SK-N-SH (cell line): ENCODE results near the gene DCDC2. TPM values are rescaled to one million over a fixed set of nuclear protein-coding genes. Genes with fewer than 3 reads are reported as not detected.

ENCODE experiments used
- CTCF ChIA-PET: fragments of 300-600, 350-600 bp; formaldehyde crosslinking; extraction: SDS; loops from one replicate; lab custom pipeline; 2021; lab: Yijun Ruan, JAX
- POLR2A ChIA-PET: fragments of 350-600 bp; sonication (Branson Sonifier 250); formaldehyde crosslinking; extraction: SDS; loops from one replicate; lab custom pipeline; 2020; ENCODE audit warnings: antibody characterized with exemption, inconsistent platforms; lab: Yijun Ruan, JAX
- DNase-seq: peaks from one replicate; pipeline ENCODE4 v3.0.0; 2012
- H2AFZ ChIP-seq: fragments of 200-600 bp; sonication (generic); 2 replicates; pipeline ENCODE4 v1.8.1; 2016; ENCODE audit warnings: antibody characterized with exemption, mild to moderate bottlenecking, low read depth
- H3F3A ChIP-seq: fragments of 200-600 bp; sonication (generic); replicated peaks from 2 replicates; pipeline ENCODE3; 2016; ENCODE audit warnings: antibody characterized with exemption, mild to moderate bottlenecking; ENCODE audit not compliant: insufficient read depth
- H3K27ac ChIP-seq, 2 experiments: fragments of 200-500 bp in 1 of 2; fragments of 200-600 bp in 1 of 2; sonication (Bioruptor generic) in 1 of 2; sonication (generic), shearing (Covaris generic) in 1 of 2; 2 replicates each; pipeline versions ENCODE4 v1.5.1 to v1.6.1; 2014 to 2016; ENCODE audit warnings: low read depth in 2 of 2, inconsistent platforms in 1 of 2, low read length in 1 of 2, mild to moderate bottlenecking in 1 of 2, mixed read lengths in 1 of 2
- H3K27me3 ChIP-seq: fragments of 200-600 bp; sonication (generic), shearing (Covaris generic); 2 replicates; pipeline ENCODE4 v1.6.1; 2016; ENCODE audit warnings: mixed run types; ENCODE audit not compliant: insufficient read depth
- H3K36me3 ChIP-seq, 2 experiments: fragments of 200-500 bp in 1 of 2; fragments of 200-600 bp in 1 of 2; sonication (Bioruptor generic) in 1 of 2; sonication (generic) in 1 of 2; replicated peaks in 1 of 2; 2 replicates each; pipeline versions ENCODE3 to v1.5.1; 2014 to 2016; ENCODE audit warnings: low read length in 1 of 2, mild to moderate bottlenecking in 1 of 2; ENCODE audit not compliant: insufficient read depth in 2 of 2, control insufficient read depth in 1 of 2
- H3K4me1 ChIP-seq, 2 experiments: fragments of 200-500 bp in 1 of 2; fragments of 200-600 bp in 1 of 2; sonication (Bioruptor generic) in 1 of 2; sonication (generic), shearing (Covaris generic) in 1 of 2; 2 replicates each; pipeline versions ENCODE4 v1.5.1 to v1.6.1; 2014 to 2016; ENCODE audit warnings: low read depth in 1 of 2, low read length in 1 of 2, mixed run types in 1 of 2; ENCODE audit not compliant: insufficient read depth in 2 of 2, control insufficient read depth in 1 of 2
- H3K4me2 ChIP-seq: fragments of 200-600 bp; sonication (generic), shearing (Covaris generic); 2 replicates; pipeline ENCODE4 v1.6.1; 2017; ENCODE audit warnings: mixed run types
- H3K4me3 ChIP-seq, 2 experiments: fragments of 200-500 bp in 1 of 2; fragments of 200-600 bp in 1 of 2; sonication (Bioruptor generic) in 1 of 2; sonication (generic), shearing (Covaris generic) in 1 of 2; 2 replicates each; pipeline versions ENCODE4 v1.5.1 to v1.8.1; 2014 to 2016; ENCODE audit warnings: low read depth in 2 of 2, inconsistent platforms in 1 of 2, low read length in 1 of 2, mild to moderate bottlenecking in 1 of 2, mixed read lengths in 1 of 2, moderate library complexity in 1 of 2
- H3K79me2 ChIP-seq: fragments of 200-600 bp; sonication (generic); 2 replicates; pipeline ENCODE4 v1.8.1; 2017; ENCODE audit warnings: mild to moderate bottlenecking; ENCODE audit not compliant: insufficient read depth
- H3K9ac ChIP-seq: fragments of 200-600 bp; sonication (generic); 2 replicates; pipeline ENCODE4 v1.6.1; 2017; ENCODE audit warnings: mixed run types
- H3K9me2 ChIP-seq: fragments of 200-600 bp; sonication (generic); 2 replicates; pipeline ENCODE4 v1.6.1; 2017; ENCODE audit warnings: mixed run types
- H3K9me3 ChIP-seq: fragments of 200-600 bp; sonication (generic); 2 replicates; pipeline ENCODE4 v1.6.1; 2017; ENCODE audit warnings: mixed run types, mild to moderate bottlenecking, moderate library complexity
- H4K20me1 ChIP-seq: fragments of 200-600 bp; sonication (generic); 2 replicates; pipeline ENCODE4 v1.6.1; 2017; ENCODE audit warnings: mild to moderate bottlenecking, mixed run types; ENCODE audit not compliant: insufficient read depth
- EP300 ChIP-seq, 2 experiments: IDR thresholded peaks; 2 replicates each; pipeline versions ENCODE4 v1.4.0 to v1.6.1; 2012; ENCODE audit warnings: borderline replicate concordance in 1 of 2, low read depth in 1 of 2, low read length in 1 of 2
- EZH2phosphoT487 ChIP-seq: fragments of 200-600 bp; sonication (generic); IDR thresholded peaks from 2 replicates; pipeline ENCODE4 v1.6.1; 2017; ENCODE audit warnings: low read depth, mixed run types, mild to moderate bottlenecking, antibody characterized with exemption, moderate library complexity, borderline replicate concordance
- FOSL2 ChIP-seq: IDR thresholded peaks from 2 replicates; pipeline ENCODE4 v1.4.0; 2012; ENCODE audit warnings: low read depth, mild to moderate bottlenecking, moderate library complexity, borderline replicate concordance
- FOXM1 ChIP-seq: IDR thresholded peaks from 2 replicates; pipeline ENCODE4 v1.4.0; 2012; ENCODE audit warnings: low read depth, mild to moderate bottlenecking
- GABPA ChIP-seq: IDR thresholded peaks from 2 replicates; pipeline ENCODE4 v1.4.0; 2012; ENCODE audit warnings: low read depth, mild to moderate bottlenecking
- GATA2 ChIP-seq: sonication (generic); formaldehyde crosslinking; IDR thresholded peaks from 2 replicates; pipeline ENCODE4 v1.5.0; 2020; ENCODE audit warnings: mild to moderate bottlenecking, missing genetic modification reagents
- JUND ChIP-seq: IDR thresholded peaks from 2 replicates; pipeline ENCODE4 v1.4.0; 2012
- NRF1 ChIP-seq: IDR thresholded peaks from 2 replicates; pipeline ENCODE4 v1.6.1; 2012; ENCODE audit warnings: low read depth, mild to moderate bottlenecking, low read length
- POLR2AphosphoS5 ChIP-seq: IDR thresholded peaks from 2 replicates; pipeline ENCODE4 v1.6.1; 2012; ENCODE audit warnings: low read depth, low read length
- RAD21 ChIP-seq: IDR thresholded peaks from 2 replicates; pipeline ENCODE4 v1.6.1; 2012; ENCODE audit warnings: mild to moderate bottlenecking, low read length
- RCOR1 ChIP-seq: fragments of 150-350 bp; IDR thresholded peaks from 2 replicates; pipeline ENCODE4 v1.6.1; 2017; ENCODE audit warnings: antibody characterized with exemption, low read length
- RFX5 ChIP-seq: IDR thresholded peaks from 2 replicates; pipeline ENCODE4 v1.6.1; 2012; ENCODE audit warnings: mild to moderate bottlenecking, improper control_type of control experiment, low read length
- RXRA ChIP-seq: IDR thresholded peaks from 2 replicates; pipeline ENCODE4 v1.4.0; 2012; ENCODE audit warnings: low read depth, mild to moderate bottlenecking, borderline replicate concordance
- SIN3A ChIP-seq: IDR thresholded peaks from 2 replicates; pipeline ENCODE4 v1.6.1; 2012; ENCODE audit warnings: low read depth, mild to moderate bottlenecking, low read length, moderate library complexity, borderline replicate concordance
- TCF12 ChIP-seq: IDR thresholded peaks from 2 replicates; pipeline ENCODE4 v1.4.0; 2012
- YY1 ChIP-seq: IDR thresholded peaks from 2 replicates; pipeline ENCODE4 v1.4.0; 2012; ENCODE audit warnings: low read depth, mild to moderate bottlenecking
- WGBS: methylation state at CpG from one replicate; pipeline ENCODE4 v1.1.6; 2017; ENCODE audit warnings: low lambda C conversion rate; 5-methylcytosine and 5-hydroxymethylcytosine counted together
- polyA plus RNA-seq, 3 experiments: library from polyadenylated mRNA; depleted of rRNA; stranded (reverse); fragments of >200 nt; gene quantifications; 2 replicates each; pipeline ENCODE4 v1.2.3, GENCODE V29; 2012
- TF ChIP-seq, protein P1 (sequence below): IDR thresholded peaks from 2 replicates; pipeline ENCODE4 v1.4.0; 2012; ENCODE audit warnings: low read depth, borderline replicate concordance
- TF ChIP-seq, protein P2 (sequence below): fragments of 200-600 bp; sonication (generic); IDR thresholded peaks from 2 replicates; pipeline ENCODE4 v1.6.1; 2017; ENCODE audit warnings: antibody characterized with exemption, mild to moderate bottlenecking, moderate library complexity
- TF ChIP-seq, protein P3 (sequence below): IDR thresholded peaks from 2 replicates; pipeline ENCODE4 v1.4.0; 2012; ENCODE audit warnings: low read depth
- TF ChIP-seq, protein P4 (sequence below): IDR thresholded peaks from 2 replicates; pipeline ENCODE4 v1.4.0; 2012; ENCODE audit warnings: low read depth, borderline replicate concordance

The DCDC2 gene
- polyA plus RNA-seq, 1 of the 3 experiments (the other 2 are of a cell fraction): not detected

DNA sequence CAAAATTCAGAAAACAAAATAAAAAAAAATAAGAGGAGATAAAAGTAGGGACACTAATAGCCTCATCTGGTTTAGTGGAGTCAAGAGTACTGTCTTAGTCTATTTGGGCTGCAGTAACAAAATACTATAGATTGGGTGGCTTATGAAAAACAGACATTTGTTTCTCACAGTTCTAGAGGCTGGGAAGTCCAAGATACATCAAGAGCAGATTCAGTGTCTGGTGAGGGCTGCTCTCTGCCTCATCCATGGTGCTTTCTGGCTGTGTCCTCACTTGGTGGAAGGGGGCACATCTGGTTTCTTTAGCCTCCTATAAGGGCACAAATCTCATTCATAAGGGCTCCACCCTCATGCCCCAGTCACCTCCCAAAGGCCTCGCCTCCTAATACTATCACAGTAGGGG is 205.8 kb downstream of the DCDC2 start:
- H2AFZ ChIP-seq: no peak overlapping the region
- H4K20me1 ChIP-seq: no peaks in the 10 kb centered on the region
- H3F3A ChIP-seq: no peaks in the 10 kb centered on the region
- no peak for TF ChIP-seq RXRA
- no peak for TF ChIP-seq JUND
- TF ChIP-seq FOSL2: no peak
- TF ChIP-seq RAD21: no peak
- TF ChIP-seq, protein P1, sequence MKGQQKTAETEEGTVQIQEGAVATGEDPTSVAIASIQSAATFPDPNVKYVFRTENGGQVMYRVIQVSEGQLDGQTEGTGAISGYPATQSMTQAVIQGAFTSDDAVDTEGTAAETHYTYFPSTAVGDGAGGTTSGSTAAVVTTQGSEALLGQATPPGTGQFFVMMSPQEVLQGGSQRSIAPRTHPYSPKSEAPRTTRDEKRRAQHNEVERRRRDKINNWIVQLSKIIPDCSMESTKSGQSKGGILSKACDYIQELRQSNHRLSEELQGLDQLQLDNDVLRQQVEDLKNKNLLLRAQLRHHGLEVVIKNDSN: no peak
- no peak for TF ChIP-seq RFX5
- TF ChIP-seq TCF12: no peak
- TF ChIP-seq, protein P2, sequence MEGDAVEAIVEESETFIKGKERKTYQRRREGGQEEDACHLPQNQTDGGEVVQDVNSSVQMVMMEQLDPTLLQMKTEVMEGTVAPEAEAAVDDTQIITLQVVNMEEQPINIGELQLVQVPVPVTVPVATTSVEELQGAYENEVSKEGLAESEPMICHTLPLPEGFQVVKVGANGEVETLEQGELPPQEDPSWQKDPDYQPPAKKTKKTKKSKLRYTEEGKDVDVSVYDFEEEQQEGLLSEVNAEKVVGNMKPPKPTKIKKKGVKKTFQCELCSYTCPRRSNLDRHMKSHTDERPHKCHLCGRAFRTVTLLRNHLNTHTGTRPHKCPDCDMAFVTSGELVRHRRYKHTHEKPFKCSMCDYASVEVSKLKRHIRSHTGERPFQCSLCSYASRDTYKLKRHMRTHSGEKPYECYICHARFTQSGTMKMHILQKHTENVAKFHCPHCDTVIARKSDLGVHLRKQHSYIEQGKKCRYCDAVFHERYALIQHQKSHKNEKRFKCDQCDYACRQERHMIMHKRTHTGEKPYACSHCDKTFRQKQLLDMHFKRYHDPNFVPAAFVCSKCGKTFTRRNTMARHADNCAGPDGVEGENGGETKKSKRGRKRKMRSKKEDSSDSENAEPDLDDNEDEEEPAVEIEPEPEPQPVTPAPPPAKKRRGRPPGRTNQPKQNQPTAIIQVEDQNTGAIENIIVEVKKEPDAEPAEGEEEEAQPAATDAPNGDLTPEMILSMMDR: no peak
- no peak for TF ChIP-seq FOXM1
- no peak for TF ChIP-seq RCOR1
- TF ChIP-seq NRF1: no peak
- TF ChIP-seq SIN3A: no peak
- no peak for TF ChIP-seq EP300 (IDR thresholded peaks at IDR 0.05; ENCODE audit: borderline replicate concordance in 1 of 2, low read depth in 1 of 2, low read length in 1 of 2)
- TF ChIP-seq, protein P3, sequence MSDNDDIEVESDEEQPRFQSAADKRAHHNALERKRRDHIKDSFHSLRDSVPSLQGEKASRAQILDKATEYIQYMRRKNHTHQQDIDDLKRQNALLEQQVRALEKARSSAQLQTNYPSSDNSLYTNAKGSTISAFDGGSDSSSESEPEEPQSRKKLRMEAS: no peak
- TF ChIP-seq, protein P4, sequence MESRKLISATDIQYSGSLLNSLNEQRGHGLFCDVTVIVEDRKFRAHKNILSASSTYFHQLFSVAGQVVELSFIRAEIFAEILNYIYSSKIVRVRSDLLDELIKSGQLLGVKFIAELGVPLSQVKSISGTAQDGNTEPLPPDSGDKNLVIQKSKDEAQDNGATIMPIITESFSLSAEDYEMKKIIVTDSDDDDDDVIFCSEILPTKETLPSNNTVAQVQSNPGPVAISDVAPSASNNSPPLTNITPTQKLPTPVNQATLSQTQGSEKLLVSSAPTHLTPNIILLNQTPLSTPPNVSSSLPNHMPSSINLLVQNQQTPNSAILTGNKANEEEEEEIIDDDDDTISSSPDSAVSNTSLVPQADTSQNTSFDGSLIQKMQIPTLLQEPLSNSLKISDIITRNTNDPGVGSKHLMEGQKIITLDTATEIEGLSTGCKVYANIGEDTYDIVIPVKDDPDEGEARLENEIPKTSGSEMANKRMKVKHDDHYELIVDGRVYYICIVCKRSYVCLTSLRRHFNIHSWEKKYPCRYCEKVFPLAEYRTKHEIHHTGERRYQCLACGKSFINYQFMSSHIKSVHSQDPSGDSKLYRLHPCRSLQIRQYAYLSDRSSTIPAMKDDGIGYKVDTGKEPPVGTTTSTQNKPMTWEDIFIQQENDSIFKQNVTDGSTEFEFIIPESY: no peak
- TF ChIP-seq GATA2 (CRISPR knock-in tag): no peak
- TF ChIP-seq YY1: no peak
- no peak for TF ChIP-seq EZH2phosphoT487
- no peak for TF ChIP-seq POLR2AphosphoS5
- TF ChIP-seq GABPA: no peak
- 0 out of 2 replicates have a peak, but pooled peaks cover 9% of the 10 kb centered on the region for H3K9me3 ChIP-seq
- 11% methylated on average over 1 of the region's 1 CpG for WGBS
- POLR2A ChIA-PET: no interaction called here
- DNase-seq: no peak
- H3K4me2 ChIP-seq: no peak overlapping the region
- no peaks in the 10 kb centered on the region for H3K36me3 ChIP-seq
- H3K4me3 ChIP-seq: no peak overlapping the region
- H3K9me2 ChIP-seq: no peaks in the 10 kb centered on the region
- H3K9ac ChIP-seq: no peak overlapping the region
- H3K27ac ChIP-seq: no peak overlapping the region
- H3K4me1 ChIP-seq: no peaks in the 10 kb centered on the region
- CTCF ChIA-PET: no interaction called here
- H3K79me2 ChIP-seq: no peaks in the 10 kb centered on the region
- no peaks in the 10 kb centered on the region for H3K27me3 ChIP-seq
